Endothelial cell of umbilical vein (primary cell): Measurements from ENCODE around the gene SPOCD1. TPM values are rescaled to one million over a fixed set of nuclear protein-coding genes. Genes with fewer than 3 reads are reported as not detected.

Source experiments
- BruUV-seq: library from RNA; stranded (reverse); fragments of 400-500 nt; replicated peaks from 2 replicates; lab custom pipeline; 2021; lab: Mats Ljungman, UMichigan
- CTCF ChIA-PET: fragments of 300-600, 350-600 bp; sonication (Branson Sonifier 250); formaldehyde crosslinking; loops from one replicate; lab custom pipeline; 2021; ENCODE audit warnings: antibody characterized with exemption, inconsistent platforms; lab: Charles Lee
- POLR2A ChIA-PET: fragments of 300-600, 350-600 bp; sonication (Branson Sonifier 250); formaldehyde crosslinking; loops from one replicate; lab custom pipeline; 2021; ENCODE audit warnings: antibody characterized with exemption, inconsistent platforms; lab: Charles Lee
- DNase-seq: peaks from one replicate; pipeline ENCODE4 v3.0.0-alpha.2; 2011; ENCODE audit warnings: low read depth, low spot score
- FAIRE-seq: peaks from 2 replicates; lab custom pipeline; 2011; peaks lifted over from hg19 to GRCh38; lab: Jason Lieb, UNC
- H2AFZ ChIP-seq: 2 replicates; pipeline ENCODE4 v1.6.0; 2012; ENCODE audit warnings: low read depth, low read length, control low read depth, inconsistent platforms
- H3K27ac ChIP-seq: 2 replicates; pipeline ENCODE4 v1.5.1; 2011; ENCODE audit warnings: low read depth, mild to moderate bottlenecking, control low read depth, low read length, moderate library complexity; ENCODE audit not compliant: insufficient read depth
- H3K27me3 ChIP-seq, 2 experiments: 2 replicates each; pipeline versions ENCODE4 v1.6.0 to v1.6.1; 2011; ENCODE audit warnings: low read length in 2 of 2, mixed read lengths in 1 of 2; ENCODE audit not compliant: control insufficient read depth in 2 of 2, insufficient read depth in 2 of 2
- H3K36me3 ChIP-seq, 2 experiments: 2 replicates in 1 of 2; 3 replicates in 1 of 2; pipeline ENCODE4 v1.5.1; 2011; ENCODE audit warnings: low read length in 2 of 2, mild to moderate bottlenecking in 1 of 2, moderate library complexity in 1 of 2; ENCODE audit not compliant: control insufficient read depth in 2 of 2, insufficient read depth in 2 of 2; ENCODE audit errors: extremely low read depth in 1 of 2
- H3K4me1 ChIP-seq: 3 replicates; pipeline ENCODE4 v1.5.1; 2011; ENCODE audit warnings: mild to moderate bottlenecking, low read length; ENCODE audit not compliant: control insufficient read depth, insufficient read depth; ENCODE audit errors: extremely low read depth
- H3K4me2 ChIP-seq: 2 replicates; pipeline ENCODE4 v1.6.1; 2011; ENCODE audit warnings: low read length, control low read depth, mixed read lengths; ENCODE audit not compliant: insufficient read depth
- H3K4me3 ChIP-seq, 3 experiments: fragments of 200-600 bp in 1 of 3; sonication (generic), shearing (Covaris generic) in 1 of 3; replicated peaks in 1 of 3; 2 replicates each; pipeline ENCODE4 v1.5.1; 2011 to 2016; ENCODE audit warnings: control low read depth in 3 of 3, low read length in 3 of 3, mild to moderate bottlenecking in 2 of 3, inconsistent platforms in 1 of 3, low read depth in 1 of 3, moderate library complexity in 1 of 3; ENCODE audit not compliant: insufficient read depth in 1 of 3
- H3K79me2 ChIP-seq: 2 replicates; pipeline ENCODE4 v1.6.0; 2012; ENCODE audit warnings: low read length, inconsistent platforms; ENCODE audit not compliant: control insufficient read depth, insufficient read depth
- H3K9ac ChIP-seq: replicated peaks from 2 replicates; pipeline ENCODE3; 2011; ENCODE audit warnings: low read length, control low read depth; ENCODE audit not compliant: insufficient read depth; ENCODE audit errors: extremely low read depth
- H3K9me1 ChIP-seq: replicated peaks from 3 replicates; pipeline ENCODE4 v1.6.0; 2011; ENCODE audit warnings: mild to moderate bottlenecking, low read length; ENCODE audit not compliant: control insufficient read depth, insufficient read depth; ENCODE audit errors: extremely low read depth
- H3K9me3 ChIP-seq: replicated peaks from 2 replicates; pipeline ENCODE4 v1.5.1; 2012; ENCODE audit warnings: low read length, inconsistent platforms; ENCODE audit not compliant: control insufficient read depth, insufficient read depth
- H4K20me1 ChIP-seq: replicated peaks from 2 replicates; pipeline ENCODE3; 2011; ENCODE audit warnings: mild to moderate bottlenecking, low read length; ENCODE audit not compliant: control insufficient read depth, insufficient read depth; ENCODE audit errors: extremely low read depth
- CTCF ChIP-seq, 2 donors: IDR thresholded peaks; 1 replicate in 1 of 2; 2 replicates in 1 of 2; pipeline ENCODE4 v1.5.1; 2011; ENCODE audit warnings: low read length in 2 of 2, mild to moderate bottlenecking in 2 of 2, moderate library complexity in 2 of 2, control low read depth in 1 of 2, inconsistent platforms in 1 of 2, low read depth in 1 of 2; ENCODE audit not compliant: insufficient read depth in 1 of 2; ENCODE audit errors: extremely low read depth in 1 of 2
- EZH2 ChIP-seq: IDR thresholded peaks from 2 replicates; pipeline ENCODE4 v1.6.1; 2012; ENCODE audit warnings: borderline replicate concordance, low read depth, mild to moderate bottlenecking, moderate library complexity, low read length, inconsistent platforms; ENCODE audit not compliant: severe bottlenecking
- FOS ChIP-seq: IDR thresholded peaks from 2 replicates; pipeline ENCODE4 v1.6.1; 2011; ENCODE audit warnings: mild to moderate bottlenecking, low read length, moderate library complexity, borderline replicate concordance; ENCODE audit not compliant: insufficient read depth
- GATA2 ChIP-seq: IDR thresholded peaks from 2 replicates; pipeline ENCODE4 v1.7.0; 2011; ENCODE audit warnings: low read depth, mild to moderate bottlenecking, moderate library complexity, mixed read lengths, low read length; ENCODE audit not compliant: insufficient read length, insufficient read depth
- JUN ChIP-seq: IDR thresholded peaks from 2 replicates; pipeline ENCODE4 v1.6.1; 2011; ENCODE audit warnings: borderline replicate concordance, low read depth; ENCODE audit not compliant: insufficient read length, insufficient read depth
- MYC ChIP-seq: IDR thresholded peaks from one replicate; pipeline ENCODE4 v1.6.1; 2011; ENCODE audit warnings: mild to moderate bottlenecking, low read depth, low read length
- POLR2A ChIP-seq: IDR thresholded peaks from 2 replicates; pipeline ENCODE4 v1.6.1; 2012; ENCODE audit warnings: low read depth, mild to moderate bottlenecking, control low read depth, low read length
- POLR2AphosphoS5 ChIP-seq: IDR thresholded peaks from 2 replicates; pipeline ENCODE4 v1.6.1; 2012; ENCODE audit warnings: low read depth, mild to moderate bottlenecking, control low read depth, low read length, moderate library complexity; ENCODE audit not compliant: insufficient read depth
- dilution Hi-C: fragments of 300-500 bp; cut with MboI; formaldehyde crosslinking; loops from one replicate; pipeline ENCODE4 v1.15.0; 2019; ENCODE audit warnings: low sequenced_read_pairs; ENCODE audit not compliant: extremely low pct_ligation_motif_present
- intact Hi-C: fragments of 100-400 bp; cut with micrococcal nuclease; formaldehyde crosslinking; loops from one replicate; pipeline ENCODE4 v1.10.0; 2022
- polyA plus RNA-seq, 4 experiments: library from polyadenylated mRNA; depleted of rRNA in 3 of 4; stranded (reverse) in 3 of 4; unstranded in 1 of 4; fragments of >200 nt; gene quantifications; 2 replicates each; pipeline versions ENCODE4 v1.2.1 to v1.2.3, GENCODE V29; 2011 to 2012; ENCODE audit warnings: missing spikeins in 1 of 4
- total RNA-seq: library from RNA; stranded (reverse); gene quantifications from 2 replicates; pipeline ENCODE4 v1.2.3, GENCODE V29; 2021
- TF ChIP-seq, protein P1 (sequence below): IDR thresholded peaks from 2 replicates; pipeline ENCODE4 v1.6.1; 2011; ENCODE audit not compliant: insufficient read depth, insufficient read length

The SPOCD1 gene
- total and polyA plus RNA-seq, 2 donors (not counting 3 experiments of a cell fraction or from before 2014, with no cell fraction given): 0.27 to 33.0 TPM

GRCh38 chr1:31776032-31776431 lies 39.8 kb downstream of the SPOCD1 start:
- dilution Hi-C loops (no loop called here), intact Hi-C loops (no loop called here)
- Histone ChIP-seq H3K79me2 (no peaks in the 10 kb centered on the region), H3K4me1 (peaks cover 3% of the 10 kb centered on the region), H3K27ac (no peak overlapping the region), H3K36me3 (no peaks in the 10 kb centered on the region), H3K4me3 (no peak overlapping the region), H4K20me1 (no peaks in the 10 kb centered on the region), H3K9me1 (no peaks in the 10 kb centered on the region), H2AFZ (no peak overlapping the region), H3K27me3 (peaks cover 36 to 45% of the 10 kb centered on the region in 2 experiments), H3K9ac (no peak overlapping the region), H3K4me2 (no peak overlapping the region), H3K9me3 (no peaks in the 10 kb centered on the region)
- TF ChIP-seq CTCF (IDR thresholded peaks at IDR 0.05; ENCODE audit: extremely low read depth in 1 of 2, insufficient read depth in 1 of 2, low read depth in 1 of 2, low read length in 2 of 2): no peak
- TF ChIP-seq, protein P1, sequence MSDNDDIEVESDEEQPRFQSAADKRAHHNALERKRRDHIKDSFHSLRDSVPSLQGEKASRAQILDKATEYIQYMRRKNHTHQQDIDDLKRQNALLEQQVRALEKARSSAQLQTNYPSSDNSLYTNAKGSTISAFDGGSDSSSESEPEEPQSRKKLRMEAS: no peak
- no peak for TF ChIP-seq POLR2A
- TF ChIP-seq MYC: no peak
- no peak for TF ChIP-seq EZH2
- no peak for TF ChIP-seq FOS
- no peak for TF ChIP-seq GATA2
- TF ChIP-seq JUN: no peak
- no peak for TF ChIP-seq POLR2AphosphoS5
- no TSS peak for BruUV-seq
- FAIRE-seq: no peak
- ChIA-PET CTCF (interaction anchor here (1.4 to 2.3 kb wide), 3 partner anchors 13 to 16 kb away, joined by 3 to 13 read pairs (median 5); no protein-coding TSS in a partner anchor), POLR2A (no interaction called here)
- no peak for DNase-seq
